OCI-LY3 (cell line): Measurements from ENCODE around the gene CDC42BPA.

Experiments
- CTCF ChIP-seq: fragments of 200-600, 300-600 bp; sonication (generic); IDR thresholded peaks from 2 replicates; pipeline ENCODE4 v1.5.1; 2014; ENCODE audit warnings: antibody characterized with exemption, low read length, low read depth
- EZH2phosphoT487 ChIP-seq: fragments of 200-600 bp; shearing (Covaris generic); IDR thresholded peaks from 2 replicates; pipeline ENCODE4 v1.6.1; 2018; ENCODE audit warnings: antibody characterized with exemption, mixed run types, low read depth

GRCh38 chr1:226948051-226948450 is 370.2 kb downstream of the CDC42BPA start:
- TF ChIP-seq CTCF (no peak), EZH2phosphoT487 (no peak)
